Progenitor cell of endocrine pancreas (in vitro differentiated cells): ENCODE data around the gene NOP53. TPM values are rescaled to one million over a fixed set of nuclear protein-coding genes. Genes with fewer than 3 reads are reported as not detected.

Source experiments
- DNase-seq: peaks from one replicate; pipeline ENCODE4 v3.0.0; 2021; ENCODE audit warnings: low spot score; ENCODE audit not compliant: unreplicated experiment
- H3K27ac Mint-ChIP-seq: 2 replicates; pipeline ENCODE4 v1.8.0; 2021; ENCODE audit warnings: mild to moderate bottlenecking, moderate library complexity, mixed read lengths
- H3K27me3 Mint-ChIP-seq: 2 replicates; pipeline ENCODE4 v1.8.0; 2021; ENCODE audit warnings: mixed read lengths
- H3K36me3 Mint-ChIP-seq: 2 replicates; pipeline ENCODE4 v1.8.0; 2022; ENCODE audit warnings: mixed read lengths; ENCODE audit not compliant: insufficient read depth
- H3K4me1 Mint-ChIP-seq: 2 replicates; pipeline ENCODE4 v1.8.0; 2021; ENCODE audit warnings: low read depth, mixed read lengths
- H3K4me3 Mint-ChIP-seq: 2 replicates; pipeline ENCODE4 v1.8.0; 2021; ENCODE audit warnings: low read depth, mild to moderate bottlenecking, moderate library complexity, mixed read lengths
- H3K9me3 Mint-ChIP-seq: 2 replicates; pipeline ENCODE4 v1.8.0; 2021; ENCODE audit warnings: low read depth, mixed read lengths
- total RNA-seq: library from RNA; stranded (reverse); gene quantifications from 2 replicates; pipeline ENCODE4 v1.2.1, GENCODE V29; 2021
- TF ChIP-seq, protein P1 (sequence below): fragments of 200-600 bp; sonication (generic); IDR thresholded peaks from one replicate; pipeline ENCODE4 v1.5.0; 2021; ENCODE audit warnings: antibody characterized with exemption, mild to moderate bottlenecking; ENCODE audit not compliant: unreplicated experiment

Gene NOP53
- total RNA-seq, 1 donor from 2014 or later: 301 TPM

GRCh38 chr19:47756627-47756929 lies 11.2 kb downstream of the NOP53 start:
- TF ChIP-seq, protein P1, sequence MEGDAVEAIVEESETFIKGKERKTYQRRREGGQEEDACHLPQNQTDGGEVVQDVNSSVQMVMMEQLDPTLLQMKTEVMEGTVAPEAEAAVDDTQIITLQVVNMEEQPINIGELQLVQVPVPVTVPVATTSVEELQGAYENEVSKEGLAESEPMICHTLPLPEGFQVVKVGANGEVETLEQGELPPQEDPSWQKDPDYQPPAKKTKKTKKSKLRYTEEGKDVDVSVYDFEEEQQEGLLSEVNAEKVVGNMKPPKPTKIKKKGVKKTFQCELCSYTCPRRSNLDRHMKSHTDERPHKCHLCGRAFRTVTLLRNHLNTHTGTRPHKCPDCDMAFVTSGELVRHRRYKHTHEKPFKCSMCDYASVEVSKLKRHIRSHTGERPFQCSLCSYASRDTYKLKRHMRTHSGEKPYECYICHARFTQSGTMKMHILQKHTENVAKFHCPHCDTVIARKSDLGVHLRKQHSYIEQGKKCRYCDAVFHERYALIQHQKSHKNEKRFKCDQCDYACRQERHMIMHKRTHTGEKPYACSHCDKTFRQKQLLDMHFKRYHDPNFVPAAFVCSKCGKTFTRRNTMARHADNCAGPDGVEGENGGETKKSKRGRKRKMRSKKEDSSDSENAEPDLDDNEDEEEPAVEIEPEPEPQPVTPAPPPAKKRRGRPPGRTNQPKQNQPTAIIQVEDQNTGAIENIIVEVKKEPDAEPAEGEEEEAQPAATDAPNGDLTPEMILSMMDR: no peak
- peaks cover 32% of the 10 kb centered on the region for H3K36me3 Mint-ChIP-seq
- no peaks in the 10 kb centered on the region for H3K4me1 Mint-ChIP-seq
- H3K27ac Mint-ChIP-seq: no peak overlapping the region
- no peak overlapping the region for H3K4me3 Mint-ChIP-seq
- peaks cover 3% of the 10 kb centered on the region for H3K9me3 Mint-ChIP-seq
- DNase-seq: no peak
- no peaks in the 10 kb centered on the region for H3K27me3 Mint-ChIP-seq

DNA sequence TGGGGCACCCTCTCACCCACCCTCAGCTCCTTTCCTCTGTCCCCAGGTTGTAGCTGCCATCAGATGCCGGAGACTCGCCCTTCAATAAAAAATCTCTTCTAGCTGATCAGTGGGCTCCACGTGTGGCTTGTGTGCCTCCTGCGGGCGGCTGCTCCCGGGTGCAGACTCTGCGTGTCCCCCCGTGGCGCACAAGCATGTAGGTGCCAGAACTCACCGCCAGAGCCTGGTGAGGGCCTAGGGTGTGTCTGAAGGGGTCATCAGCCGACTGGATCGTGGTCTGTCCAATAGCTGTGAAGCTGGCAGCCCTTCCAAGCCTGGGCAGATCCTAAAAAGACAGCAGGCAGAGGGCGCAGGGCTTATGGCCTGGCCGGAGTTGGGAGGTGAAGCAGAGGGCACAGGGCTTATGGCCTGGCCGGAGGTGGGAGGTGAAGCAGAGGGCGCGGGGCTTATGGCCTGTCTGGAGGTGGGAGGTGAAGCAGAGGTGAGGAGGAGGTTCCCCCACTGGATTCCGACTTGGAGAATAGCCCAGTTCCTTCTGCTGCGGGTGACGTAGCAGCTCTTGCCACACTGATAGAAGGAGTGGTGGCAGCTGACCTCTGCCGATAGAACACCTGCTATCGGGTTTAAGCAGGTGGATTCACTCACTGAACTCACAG lies 11.7 kb downstream of the NOP53 start:
- TF ChIP-seq, protein P1: no peak
- H3K4me3 Mint-ChIP-seq: no peak overlapping the region
- H3K4me1 Mint-ChIP-seq: no peaks in the 10 kb centered on the region
- peaks cover 30% of the 10 kb centered on the region for H3K36me3 Mint-ChIP-seq
- no peaks in the 10 kb centered on the region for H3K27me3 Mint-ChIP-seq
- no peak for DNase-seq
- H3K27ac Mint-ChIP-seq: no peak overlapping the region
- H3K9me3 Mint-ChIP-seq: peaks cover 3% of the 10 kb centered on the region

- H3K27me3 Mint-ChIP-seq: no peaks in the 10 kb centered on the region
- H3K9me3 Mint-ChIP-seq: peaks cover 3% of the 10 kb centered on the region
- no peak for DNase-seq
- peaks cover 30% of the 10 kb centered on the region for H3K36me3 Mint-ChIP-seq
- TF ChIP-seq, protein P1: no peak
- H3K27ac Mint-ChIP-seq: no peak overlapping the region
- H3K4me3 Mint-ChIP-seq: no peak overlapping the region
- peaks cover 2% of the 10 kb centered on the region for H3K4me1 Mint-ChIP-seq
These were observed 12.5 kb downstream of the NOP53 start for GRCh38 chr19:47757617-47758442.

- DNase-seq: no peak
- no peaks in the 10 kb centered on the region for H3K27me3 Mint-ChIP-seq
- peaks cover 28% of the 10 kb centered on the region for H3K36me3 Mint-ChIP-seq
- no peak overlapping the region for H3K27ac Mint-ChIP-seq
- peaks cover 3% of the 10 kb centered on the region for H3K4me1 Mint-ChIP-seq
- TF ChIP-seq, protein P1: no peak
- no peak overlapping the region for H3K4me3 Mint-ChIP-seq
- peaks cover 3% of the 10 kb centered on the region for H3K9me3 Mint-ChIP-seq
These were observed 13.1 kb downstream of the NOP53 start for GRCh38 chr19:47758443-47758804.

DNA sequence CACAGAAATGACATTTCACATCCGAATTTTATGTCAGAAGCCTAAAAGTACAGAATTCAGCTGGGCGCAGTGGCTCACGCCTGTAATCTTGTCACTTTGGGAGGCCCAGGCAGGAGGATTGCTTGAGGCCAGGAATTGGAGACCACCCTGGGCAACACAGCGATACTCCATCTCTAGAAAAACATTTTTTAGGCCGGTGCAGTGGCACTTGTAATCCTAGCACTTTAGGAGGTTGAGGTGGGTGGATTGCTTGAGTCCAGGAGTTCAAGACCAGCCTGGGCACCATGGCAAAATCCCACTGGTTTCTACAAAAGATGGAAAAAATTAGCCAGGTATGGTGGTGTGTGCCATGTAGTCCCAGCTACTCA lies 15.3 kb downstream of the NOP53 start:
- peaks cover 4% of the 10 kb centered on the region for H3K4me1 Mint-ChIP-seq
- H3K27me3 Mint-ChIP-seq: no peaks in the 10 kb centered on the region
- peaks cover 21% of the 10 kb centered on the region for H3K36me3 Mint-ChIP-seq
- no peak overlapping the region for H3K4me3 Mint-ChIP-seq
- H3K9me3 Mint-ChIP-seq: peaks cover 3% of the 10 kb centered on the region
- no peak overlapping the region for H3K27ac Mint-ChIP-seq
- DNase-seq: no peak
- TF ChIP-seq, protein P1: no peak
